Ovary (tissue), 9 donors: ENCODE results near the gene RPS6KL1. TPM values are rescaled to one million over a fixed set of nuclear protein-coding genes. Genes with fewer than 3 reads are reported as not detected.

Experiments used
- DNase-seq, 5 donors: peaks; one replicate each; pipeline ENCODE4 v3.0.0-alpha.2; 2019 to 2020
- H3K27ac ChIP-seq, 2 donors: fragments of 200-600 bp; one replicate each; pipeline versions ENCODE4 v1.5.1 to v1.8.0; 2019 to 2022
- H3K27me3 ChIP-seq: fragments of 200-600 bp; one replicate; pipeline ENCODE4 v1.8.0; 2022
- H3K36me3 ChIP-seq: fragments of 200-600 bp; sonication (generic); one replicate; pipeline ENCODE4 v1.5.1; 2019
- H3K4me1 ChIP-seq: one replicate; pipeline ENCODE4 v1.8.1; 2013; ENCODE audit warnings: mild to moderate bottlenecking, moderate library complexity; ENCODE audit not compliant: insufficient read depth
- H3K4me3 ChIP-seq: fragments of 200-600 bp; sonication (generic); one replicate; pipeline ENCODE4 v1.5.1; 2017
- H3K9me3 ChIP-seq, 2 donors: fragments of 200-600 bp in 1 of 2; sonication (generic) in 1 of 2; one replicate each; pipeline versions ENCODE4 v1.5.1 to v1.8.1; 2013 to 2019; ENCODE audit warnings: mild to moderate bottlenecking in 1 of 2, moderate library complexity in 1 of 2
- CTCF ChIP-seq, 3 donors: fragments of 450-650 bp in 2 of 3; fragments of 200-600 bp in 1 of 3; IDR thresholded peaks; one replicate each; pipeline versions ENCODE4 v1.5.1 to v1.8.0; 2016 to 2022; ENCODE audit warnings: antibody characterized with exemption in 3 of 3, mild to moderate bottlenecking in 1 of 3
- EP300 ChIP-seq: sonication (generic); formaldehyde crosslinking; IDR thresholded peaks from one replicate; pipeline ENCODE4 v1.6.1; 2017; ENCODE audit warnings: antibody characterized with exemption
- POLR2A ChIP-seq: fragments of 450-650 bp; IDR thresholded peaks from one replicate; pipeline ENCODE4 v1.6.1; 2017; ENCODE audit warnings: antibody characterized with exemption, mild to moderate bottlenecking, moderate library complexity
- WGBS, 3 donors: extraction: QIAGEN DNeasy Blood & Tissue Kit in 1 of 3; methylation state at CpG; one replicate each; pipeline versions ENCODE4 v1.1.5 to v1.1.7; 2013 to 2017; 5-methylcytosine and 5-hydroxymethylcytosine counted together
- intact Hi-C, 4 donors: fragments of 100-400 bp; cut with DNase I; formaldehyde crosslinking; loops; one replicate each; pipeline versions ENCODE4 v1.11.0 to v1.15.1; 2022 to 2023
- polyA plus RNA-seq, 2 donors: library from polyadenylated mRNA; stranded (reverse); fragments of 200-250 nt in 1 of 2; fragments of 350-450 nt in 1 of 2; fragmentation: Illumina TruSeq in 1 of 2; extraction: RNeasy Lipid Tissue Mini Kit (QIAGEN cat#74804) in 1 of 2; gene quantifications; one replicate each; pipeline ENCODE4 v1.2.3, GENCODE V29; 2013 to 2014
- total RNA-seq, 7 donors: library from RNA; depleted of rRNA in 2 of 7; stranded (reverse); fragments of >200 nt in 2 of 7; fragmentation: NEBNext Ultra II Directional in 3 of 7; extraction: Animal tissue kit (Norgen Biotek cat#: 25700) in 3 of 7; gene quantifications; one replicate each; pipeline versions ENCODE4 v1.1.0 to v1.2.4, GENCODE V29; 2016 to 2023
- donor health status: DM: no; HTN: no; CAD: no; lungs with moderate emphysema.
- donor health status: DM: no; HTN: no; CAD: no.
- donor health status: Bipolar disorder and iron deficiency.
- donor health status: DM: yes; HTN: yes; CAD: no.
- donor health status: DM: no; HTN: no; CAD: no.
- donor health status: DM: yes; HTN: yes; CAD: no.

RPS6KL1 gene
- total and polyA plus RNA-seq, 9 donors: 0.24 to 3.0 (median 1.7) TPM

- WGBS, 3 donors: 52 to 63% (median 61%) methylated on average over 13 of the region's 13 CpGs
- TF ChIP-seq CTCF (IDR thresholded peaks at IDR 0.05): no peak
- no peak for TF ChIP-seq POLR2A
- TF ChIP-seq EP300: no peak
- Histone ChIP-seq H3K27me3 (no peaks in the 10 kb centered on the region), H3K27ac (no peak within 1 kb of the TSS), H3K4me3 (no peak within 1 kb of the TSS), H3K4me1 (peaks cover 1% of the 10 kb centered on the region), H3K36me3 (no peaks in the 10 kb centered on the region), H3K9me3 (no peaks in the 10 kb centered on the region)
- DNase-seq: no peak
- intact Hi-C loops: no loop called here
Observed at GRCh38 chr14:74875941-74876913, 46.8 kb downstream of the RPS6KL1 start, which contains the start of gene PROX2. PROX2 (minus strand) TSS chr14:74876145; CDS start chr14:74863834, 12,311 bp downstream.

GRCh38 chr14:74875204-74875603 is 47.9 kb downstream of the RPS6KL1 start:
- Histone ChIP-seq H3K4me3 (no peak overlapping the region), H3K36me3 (no peaks in the 10 kb centered on the region), H3K27ac (no peak overlapping the region), H3K4me1 (no peaks in the 10 kb centered on the region), H3K9me3 (no peaks in the 10 kb centered on the region), H3K27me3 (no peaks in the 10 kb centered on the region)
- TF ChIP-seq POLR2A (no peak), EP300 (no peak), CTCF (IDR thresholded peaks at IDR 0.05) (no peak)
- 76 to 80% (median 79%) methylated on average over 5 of the region's 5 CpGs for WGBS, 3 donors
- intact Hi-C loops: no loop called here
- DNase-seq: no peak

GRCh38 chr14:74871819-74872218 is 51.2 kb downstream of the RPS6KL1 start:
- Histone ChIP-seq H3K9me3 (no peaks in the 10 kb centered on the region), H3K4me3 (no peak overlapping the region), H3K36me3 (no peaks in the 10 kb centered on the region), H3K27ac (no peak overlapping the region), H3K4me1 (no peaks in the 10 kb centered on the region), H3K27me3 (no peaks in the 10 kb centered on the region)
- intact Hi-C loops: no loop called here
- no peak for DNase-seq
- WGBS, 3 donors: 85 to 95% (median 94%) methylated on average over 4 of the region's 4 CpGs
- TF ChIP-seq POLR2A (no peak), EP300 (no peak), CTCF (IDR thresholded peaks at IDR 0.05) (no peak)

GRCh38 chr14:74868739-74869138 is 54.3 kb downstream of the RPS6KL1 start:
- Histone ChIP-seq H3K4me1 (no peaks in the 10 kb centered on the region), H3K27ac (no peak overlapping the region), H3K27me3 (no peaks in the 10 kb centered on the region), H3K4me3 (no peak overlapping the region), H3K36me3 (no peaks in the 10 kb centered on the region), H3K9me3 (no peaks in the 10 kb centered on the region)
- TF ChIP-seq CTCF (IDR thresholded peaks at IDR 0.05) (no peak), POLR2A (no peak), EP300 (no peak)
- 85 to 95% (median 87%) methylated on average over 8 of the region's 8 CpGs for WGBS, 3 donors
- intact Hi-C loops: no loop called here
- DNase-seq: no peak
